Measurements from ENCODE around the gene LRMDA.

Gene LRMDA

DNA sequence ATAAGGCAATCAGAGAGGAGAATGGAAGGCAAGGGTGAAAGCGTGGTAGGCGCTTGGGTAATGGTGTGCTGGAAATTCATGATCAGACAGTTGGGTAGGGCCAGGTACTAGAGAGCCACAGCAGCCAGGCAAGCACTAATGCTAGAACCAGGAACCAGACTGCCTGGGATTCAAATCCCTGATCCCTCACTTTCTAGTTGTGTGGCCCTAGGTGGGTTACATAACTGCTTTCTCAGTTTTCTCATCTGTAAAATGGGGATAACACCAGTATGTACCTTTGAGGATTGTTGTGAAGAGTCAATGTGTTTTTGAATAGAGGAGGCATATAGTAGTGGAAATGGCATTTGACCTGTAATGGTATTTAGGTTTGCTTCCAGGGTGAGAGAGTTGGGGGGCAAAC, 225.9 kb downstream of the LRMDA start:
- DNase-seq (ENCODE audit: low read depth in 1 of 2, low spot score in 1 of 2): no peak

DNA sequence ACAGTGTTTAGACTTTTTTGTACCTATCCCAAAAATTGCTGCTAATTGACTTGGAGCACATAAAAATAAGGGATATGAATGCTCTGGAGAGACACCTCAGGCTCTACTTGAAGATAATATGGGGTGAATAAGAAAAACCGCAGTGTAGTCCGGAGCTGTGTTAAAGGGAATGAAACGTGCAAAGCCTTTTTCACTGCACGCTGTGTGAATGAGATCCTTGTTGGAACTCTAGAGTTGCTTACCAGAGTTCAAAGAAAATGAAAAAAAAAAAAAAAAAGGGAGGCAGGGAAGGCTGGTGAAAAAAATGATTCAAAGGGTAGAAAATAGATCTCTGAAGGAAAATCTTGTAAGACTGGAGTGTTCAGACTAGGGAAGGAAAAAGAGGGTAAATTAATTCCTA, 226.6 kb downstream of the LRMDA start:
- DNase-seq (ENCODE audit: low read depth in 1 of 2, low spot score in 1 of 2): no peak

DNA sequence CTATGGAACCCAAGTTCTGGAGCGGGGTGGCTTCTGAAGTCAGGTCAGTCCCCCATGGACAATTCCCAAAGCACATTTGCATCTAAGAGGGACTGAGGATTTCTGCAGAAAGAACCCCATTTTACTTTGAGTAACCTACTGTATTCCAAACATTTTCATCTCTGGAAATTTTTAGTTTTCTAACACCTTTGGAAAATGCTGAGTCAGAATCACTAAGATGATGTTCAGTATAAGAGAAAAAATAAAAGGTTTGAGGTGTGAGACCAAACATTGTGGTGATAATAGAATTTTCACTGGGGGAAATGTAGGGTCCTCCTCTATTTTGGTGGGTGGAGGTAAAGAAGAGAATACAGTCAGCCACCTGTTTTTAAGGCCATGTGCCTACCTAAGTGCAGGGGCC, 227.1 kb downstream of the LRMDA start:
- DNase-seq (ENCODE audit: low read depth in 1 of 2, low spot score in 1 of 2): no peak

DNA sequence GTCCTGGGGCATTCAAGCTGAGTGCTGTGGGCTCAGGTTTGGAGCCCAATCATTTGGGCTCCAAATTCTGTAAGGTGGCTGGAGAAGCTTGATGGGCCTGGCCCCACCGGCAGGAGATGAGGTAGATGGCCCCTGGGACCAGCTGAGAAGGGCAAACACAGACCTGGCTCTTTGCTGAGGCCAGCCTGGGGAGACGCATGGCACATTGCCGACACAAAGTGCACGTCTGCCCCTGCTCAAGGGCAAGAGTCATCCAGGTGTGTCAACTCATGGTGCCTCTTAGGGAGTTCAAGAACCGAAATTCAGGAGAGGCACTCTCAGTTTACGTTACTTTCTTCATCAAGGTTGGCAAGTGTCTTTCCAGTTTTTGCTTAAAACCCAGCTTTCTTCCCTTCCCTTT, 227.5 kb downstream of the LRMDA start:
- no peak for DNase-seq (ENCODE audit: low read depth in 1 of 2, low spot score in 1 of 2)

DNA sequence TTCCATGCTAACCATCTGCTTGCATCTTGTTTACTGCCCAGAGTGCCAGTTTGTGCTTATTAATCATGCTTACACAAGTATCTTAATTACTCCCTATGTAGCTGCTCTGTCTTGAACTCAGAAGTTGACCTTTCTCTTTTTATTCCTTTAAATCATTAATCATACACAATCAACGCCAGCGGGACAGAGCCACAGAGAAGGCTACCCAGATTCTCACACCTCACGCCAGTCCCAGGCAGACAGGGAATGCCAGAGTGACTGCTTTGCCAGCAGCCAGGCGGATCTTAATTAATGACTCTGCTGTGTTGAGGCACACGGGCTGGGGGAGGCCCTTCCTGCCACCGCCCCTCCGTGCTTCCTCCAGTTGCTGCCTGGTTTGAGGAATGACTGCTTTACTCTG, 229.4 kb downstream of the LRMDA start:
- DNase-seq (ENCODE audit: low read depth in 1 of 2, low spot score in 1 of 2): no peak

DNA sequence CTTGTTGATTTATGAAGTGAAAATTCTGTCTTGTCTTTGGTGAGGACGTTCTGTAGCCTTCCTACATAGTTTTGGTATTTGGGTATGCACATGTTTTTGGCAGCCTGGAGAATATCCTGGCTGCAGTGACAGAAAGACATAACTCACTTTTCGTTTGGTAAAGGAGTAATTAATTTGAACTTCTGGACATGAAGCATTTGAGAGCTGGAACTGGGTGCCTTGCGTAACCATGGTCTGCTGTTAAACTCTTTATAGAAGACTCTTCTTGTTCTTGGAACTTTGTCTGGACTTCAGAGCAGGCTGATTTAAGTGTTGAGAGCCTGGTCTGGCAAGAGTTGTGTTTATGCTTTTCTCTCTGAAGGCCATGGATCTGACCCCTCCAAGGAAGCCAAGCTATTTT, 231.3 kb downstream of the LRMDA start:
- no peak for DNase-seq (ENCODE audit: low read depth in 1 of 2, low spot score in 1 of 2)

DNA sequence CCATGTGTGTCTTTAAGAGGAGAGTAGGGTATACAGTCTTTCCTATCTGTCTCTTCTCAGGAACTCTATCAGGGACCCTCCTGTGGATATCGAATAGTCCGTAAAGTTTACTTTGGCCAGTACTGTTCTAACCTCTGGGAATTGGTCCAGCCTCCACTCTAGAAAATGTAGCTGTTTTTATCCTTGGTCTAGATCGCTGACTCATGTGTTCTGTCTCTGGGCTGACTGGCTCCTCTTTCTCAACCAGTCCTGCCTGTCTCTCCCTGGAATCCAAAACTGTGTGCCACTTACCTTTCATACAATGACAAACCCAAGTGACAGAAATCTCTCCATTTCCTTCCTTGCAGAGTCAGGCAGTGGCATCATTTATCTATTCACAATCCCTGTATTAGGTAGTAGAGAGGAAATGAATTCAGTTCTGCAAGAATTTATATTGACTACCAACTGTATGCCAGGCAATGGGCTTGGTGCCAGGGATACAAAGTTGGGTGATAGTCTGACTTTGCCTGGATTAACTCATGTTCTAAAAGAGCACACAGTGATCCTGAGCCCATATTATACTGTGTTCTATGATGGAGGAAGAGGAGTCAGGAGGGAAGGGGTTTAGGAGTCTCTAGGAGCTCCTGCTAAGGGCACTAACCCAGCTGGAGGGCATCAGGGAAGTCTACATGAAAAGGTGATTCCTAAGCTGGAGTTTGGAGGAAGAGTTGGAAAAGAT, 232.7 kb downstream of the LRMDA start:
- no peak for DNase-seq (ENCODE audit: low read depth in 1 of 2, low spot score in 1 of 2)

DNA sequence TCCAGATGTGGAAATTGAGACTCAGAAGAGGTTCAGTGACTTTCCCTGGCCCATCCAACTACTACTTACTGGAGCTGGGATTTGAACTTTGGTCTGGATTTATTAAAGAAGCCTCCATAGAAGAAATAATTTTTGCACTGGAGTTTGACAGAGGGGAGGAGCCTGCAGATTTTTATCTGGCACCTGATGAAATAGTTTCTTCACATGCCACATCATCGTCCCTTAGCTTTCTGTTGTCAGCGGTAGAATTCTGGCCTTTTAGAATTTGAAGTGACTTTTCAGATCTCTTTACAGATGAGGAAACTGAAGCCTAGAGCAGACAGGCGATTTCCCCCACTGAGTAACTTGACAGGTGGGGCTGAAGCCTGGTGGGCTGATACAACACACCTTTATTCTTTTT, 233.5 kb downstream of the LRMDA start:
- DNase-seq (ENCODE audit: low read depth in 1 of 2, low spot score in 1 of 2): no peak

DNA sequence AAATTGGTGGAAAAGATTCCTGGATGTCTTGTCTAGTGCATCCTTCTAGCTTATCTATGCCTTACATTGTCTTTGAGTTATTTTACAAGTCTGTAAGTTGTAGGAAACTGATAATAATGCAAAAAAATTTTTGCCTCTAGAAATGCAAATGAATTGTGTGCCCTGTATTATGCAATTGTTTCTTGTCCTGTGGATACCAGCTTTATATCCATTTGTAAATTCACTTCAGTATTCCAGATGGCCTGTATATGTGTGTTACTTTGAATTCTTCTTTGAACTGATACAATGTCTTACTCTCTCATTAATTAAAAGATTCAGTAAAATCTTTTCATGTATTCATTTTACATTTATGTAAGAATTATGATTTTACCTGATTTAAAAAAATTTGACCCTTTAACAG, 234.3 kb downstream of the LRMDA start:
- DNase-seq (ENCODE audit: low read depth in 1 of 2, low spot score in 1 of 2): no peak

DNA sequence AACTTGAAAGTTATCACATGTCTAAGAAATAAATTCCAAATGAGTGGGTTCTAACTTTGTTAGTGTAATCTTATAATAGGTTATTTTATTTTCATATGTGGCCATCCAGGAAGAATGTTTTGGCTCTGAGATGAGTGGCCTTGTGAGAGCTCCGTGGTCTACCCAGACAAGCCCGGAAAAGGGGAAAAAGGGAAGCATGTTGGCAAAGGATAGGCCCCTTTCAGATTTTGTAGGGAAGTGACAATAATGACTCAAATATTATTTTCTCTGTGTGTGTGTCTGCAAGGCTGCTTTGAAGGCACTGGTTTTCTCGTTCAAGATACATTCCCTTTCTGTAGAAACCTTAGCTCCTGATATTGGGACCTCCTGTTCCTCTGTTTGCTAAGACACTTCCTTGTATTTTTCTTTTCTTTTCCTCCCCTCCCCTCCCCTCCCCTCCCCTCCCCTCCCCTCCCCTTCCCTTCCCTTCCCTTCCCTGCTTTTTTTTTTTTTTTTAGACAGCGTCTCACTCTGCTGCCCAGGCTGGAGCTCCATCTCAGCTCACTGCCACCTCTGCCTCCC, 240.8 kb downstream of the LRMDA start:
- no peak for DNase-seq (ENCODE audit: low read depth in 1 of 2, low spot score in 1 of 2)

DNA sequence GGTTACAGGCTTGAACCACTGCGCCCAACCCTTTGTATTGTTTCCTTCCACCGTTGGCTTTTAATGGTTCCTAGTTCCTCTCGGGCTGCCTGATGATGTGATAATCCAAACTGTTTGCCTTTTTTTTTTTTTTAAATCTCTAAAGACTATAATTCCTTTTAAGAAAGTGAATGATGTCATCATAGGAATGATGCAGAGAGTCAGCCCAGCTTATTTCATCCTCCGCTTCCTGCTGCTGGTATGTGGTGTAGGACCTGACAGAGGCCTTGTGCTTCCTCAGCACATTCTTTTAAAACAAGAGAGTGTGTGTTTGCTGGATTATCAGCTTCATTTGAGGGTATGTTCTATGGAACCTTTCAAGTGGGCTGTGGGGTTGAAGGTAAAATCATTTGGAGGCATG, 241.4 kb downstream of the LRMDA start:
- DNase-seq (ENCODE audit: low read depth in 1 of 2, low spot score in 1 of 2): no peak

DNA sequence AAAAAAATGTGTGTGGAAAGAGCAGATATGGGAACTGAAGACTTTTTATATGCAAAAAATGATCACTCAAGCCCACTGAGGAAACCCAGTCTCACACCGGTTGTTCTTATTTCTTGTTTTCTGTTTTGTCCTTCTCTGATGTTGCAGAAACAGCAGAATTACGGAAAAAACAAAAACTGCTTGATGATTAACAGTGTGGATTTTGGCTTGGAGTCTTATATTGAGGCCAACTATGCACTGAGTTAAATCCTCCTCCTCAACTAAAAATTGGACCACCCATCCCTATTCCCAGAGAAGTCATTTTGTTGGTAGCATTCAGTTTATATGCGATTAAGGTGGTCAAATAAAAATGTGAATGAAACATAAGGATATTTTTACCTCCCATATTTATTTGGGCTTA, 246.1 kb downstream of the LRMDA start:
- no peak for DNase-seq (ENCODE audit: low read depth in 1 of 2, low spot score in 1 of 2)

DNA sequence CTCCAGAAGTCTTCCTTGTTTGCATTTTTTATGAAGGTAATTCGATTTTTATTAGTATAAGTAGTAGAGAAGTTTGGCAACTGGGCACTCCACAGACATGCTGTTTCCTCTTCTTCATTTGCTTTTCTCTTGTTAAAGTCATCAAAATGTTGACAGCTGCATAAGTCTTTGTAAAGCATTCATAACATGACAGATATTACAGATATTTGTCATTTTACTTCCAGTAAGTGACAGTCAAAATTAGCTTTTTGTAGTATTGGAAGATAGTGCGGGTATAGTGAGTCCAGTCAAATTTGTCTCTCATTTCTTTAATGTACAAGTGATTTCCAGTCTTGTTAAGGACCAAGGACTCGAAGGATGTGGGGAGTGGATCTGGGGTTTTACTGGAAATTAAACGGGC, 247.1 kb downstream of the LRMDA start:
- no peak for DNase-seq (ENCODE audit: low read depth in 1 of 2, low spot score in 1 of 2)

DNA sequence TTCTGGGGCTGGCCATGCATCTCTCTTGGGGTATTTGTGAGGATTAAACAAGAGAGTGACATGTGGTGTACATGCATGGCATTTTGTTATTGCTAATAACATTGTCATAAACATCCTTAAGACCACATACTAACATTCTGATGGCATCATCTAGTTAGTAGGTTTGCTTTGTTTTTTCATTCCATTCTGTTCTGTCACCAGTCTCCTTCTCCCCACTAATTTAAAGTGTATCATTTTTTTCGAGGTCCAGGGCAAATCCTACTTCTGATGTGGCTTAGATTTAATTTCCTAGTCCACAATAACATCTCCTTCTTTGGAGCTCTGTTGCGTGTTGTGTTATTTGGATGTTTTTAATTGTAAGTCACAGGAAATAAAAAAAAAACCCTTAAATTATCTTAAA, 248.1 kb downstream of the LRMDA start:
- no peak for DNase-seq (ENCODE audit: low read depth in 1 of 2, low spot score in 1 of 2)

DNA sequence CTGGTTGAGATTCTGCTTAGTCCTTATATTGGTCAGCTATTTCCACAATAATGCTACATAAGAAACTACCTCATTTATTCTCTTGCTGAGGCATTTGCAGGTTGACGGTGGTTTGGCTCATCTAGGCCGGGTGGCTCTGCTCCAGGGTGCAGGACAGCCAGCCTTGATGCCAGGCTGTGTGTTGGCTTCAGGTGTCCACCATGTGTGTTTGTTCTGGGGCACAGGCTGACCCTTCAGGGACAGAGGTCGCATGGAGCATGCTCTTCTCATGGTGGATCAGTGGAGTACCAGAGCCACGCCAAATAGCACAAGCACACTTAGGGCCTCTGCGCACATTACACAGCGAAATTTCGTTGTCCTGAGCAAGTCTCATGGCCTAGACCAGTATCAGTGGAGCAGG, 249.9 kb downstream of the LRMDA start:
- DNase-seq (ENCODE audit: low read depth in 1 of 2, low spot score in 1 of 2): no peak

DNA sequence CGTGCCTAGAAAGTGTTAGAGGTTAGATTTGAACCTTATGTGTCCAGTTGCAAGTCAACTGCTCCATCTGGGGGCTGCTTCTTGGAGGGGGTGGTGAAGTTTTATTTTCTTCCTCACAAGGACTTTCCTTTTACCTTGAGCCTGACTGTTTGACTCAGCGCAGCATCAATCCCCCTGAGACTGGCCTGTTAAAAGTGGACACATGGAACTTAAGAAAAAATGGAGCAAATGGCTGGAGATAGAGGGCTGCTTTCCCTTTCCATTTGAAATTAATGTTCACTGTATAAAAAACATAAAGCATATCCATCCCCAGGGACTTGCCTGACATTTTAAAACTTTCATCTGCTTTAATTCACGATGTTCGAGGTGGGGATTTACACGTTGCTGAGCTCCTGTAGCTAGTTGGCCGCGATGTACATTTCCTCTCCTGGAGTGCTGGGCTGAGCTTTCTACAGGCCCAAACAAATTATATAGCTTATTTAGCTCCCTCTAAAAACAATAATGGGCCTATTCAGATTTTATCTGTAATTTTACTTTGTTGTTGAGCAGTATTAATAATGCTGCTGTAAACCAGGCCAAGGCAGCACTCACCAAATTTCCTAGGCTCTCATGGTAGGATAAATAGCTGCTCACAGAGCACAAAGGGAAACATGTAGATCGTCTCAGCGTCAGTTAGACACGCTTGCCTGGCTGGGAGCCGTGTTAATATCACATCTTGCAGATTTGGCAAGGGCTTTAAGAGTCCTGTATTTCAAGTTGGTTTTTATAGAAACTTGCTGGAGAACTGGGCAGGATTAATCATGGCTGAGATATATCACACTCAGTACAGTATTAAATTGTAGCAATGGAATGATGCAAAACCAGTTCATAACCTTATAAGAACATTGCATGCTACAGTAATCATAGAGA, 251.5 kb downstream of the LRMDA start:
- no peak for DNase-seq (ENCODE audit: low read depth in 1 of 2, low spot score in 1 of 2)

DNA sequence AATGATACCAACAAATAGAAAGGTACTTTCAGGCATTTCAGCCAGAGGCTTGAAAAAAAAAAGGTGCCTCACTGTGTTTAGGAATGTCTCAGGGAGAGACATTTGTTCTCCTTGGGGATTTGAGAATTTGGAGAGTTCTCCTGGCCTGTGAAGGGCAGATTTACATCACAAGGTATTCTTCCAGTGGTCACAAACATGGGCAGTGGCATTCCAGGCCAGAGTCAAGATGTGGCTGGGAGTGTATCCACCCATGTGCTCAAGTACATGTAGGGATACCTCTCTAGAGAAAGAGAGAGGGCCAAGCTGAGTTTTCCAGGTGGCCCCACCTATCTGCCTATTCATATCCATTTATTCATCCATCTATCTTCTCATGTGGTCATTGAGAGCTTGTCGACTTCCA, 253.8 kb downstream of the LRMDA start:
- no peak for DNase-seq (ENCODE audit: low read depth in 1 of 2, low spot score in 1 of 2)

DNA sequence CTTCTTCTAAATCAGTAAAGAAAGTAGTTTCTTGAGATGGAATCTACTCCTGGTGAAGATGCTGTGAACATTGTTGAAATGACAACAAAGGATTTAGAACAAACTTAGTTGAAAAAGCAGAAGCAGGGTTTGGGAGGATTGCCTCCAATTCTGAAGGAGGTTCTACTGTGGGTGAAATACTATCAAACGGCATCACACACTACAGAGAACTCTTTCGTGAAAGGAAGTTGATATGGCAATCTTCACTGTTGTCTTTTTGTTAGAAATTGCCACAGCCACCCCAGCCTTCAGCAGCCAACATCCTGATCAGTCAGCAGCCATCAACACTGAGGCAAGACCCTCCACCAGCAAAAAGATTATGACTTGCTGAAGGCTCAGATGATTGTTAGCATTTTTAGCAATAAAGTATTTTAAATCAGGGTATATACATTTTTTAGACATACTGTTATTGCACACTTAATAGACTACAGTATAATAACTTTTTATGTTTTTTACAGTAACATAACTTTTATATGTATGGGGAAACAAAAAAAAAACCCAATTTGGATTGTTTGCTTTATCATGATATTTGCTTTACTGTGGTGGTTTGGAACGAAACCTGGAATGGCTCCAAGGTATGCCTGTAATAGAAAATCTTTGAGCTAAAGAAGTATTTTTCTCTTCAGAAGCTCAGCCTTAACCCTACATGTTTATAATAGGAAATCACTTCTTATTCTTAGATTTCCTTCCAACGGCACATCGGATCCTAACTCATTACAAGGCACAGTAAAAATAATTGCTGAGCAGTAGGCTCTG, 257.3 kb downstream of the LRMDA start:
- no peak for DNase-seq (ENCODE audit: low read depth in 1 of 2, low spot score in 1 of 2)

DNA sequence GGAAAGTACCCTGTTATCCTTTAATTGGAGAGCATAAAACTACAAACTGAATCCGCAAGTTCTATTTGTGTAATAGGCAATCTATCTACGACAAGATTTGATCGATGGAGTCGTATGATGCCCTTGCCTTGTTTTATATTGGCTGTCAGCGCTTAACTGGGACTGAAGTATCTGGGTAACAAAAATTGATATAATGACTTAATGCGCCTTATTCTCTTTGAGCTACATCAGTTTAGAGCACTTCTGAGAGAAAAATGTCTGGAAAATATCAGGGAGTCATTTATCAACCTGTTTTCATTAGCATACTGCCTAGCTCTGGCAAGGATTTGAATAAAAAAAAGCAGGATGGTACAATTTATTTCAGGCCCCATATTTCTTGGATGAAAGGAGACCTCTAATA, 262.1 kb downstream of the LRMDA start:
- no peak for DNase-seq (ENCODE audit: low read depth in 1 of 2, low spot score in 1 of 2)

DNA sequence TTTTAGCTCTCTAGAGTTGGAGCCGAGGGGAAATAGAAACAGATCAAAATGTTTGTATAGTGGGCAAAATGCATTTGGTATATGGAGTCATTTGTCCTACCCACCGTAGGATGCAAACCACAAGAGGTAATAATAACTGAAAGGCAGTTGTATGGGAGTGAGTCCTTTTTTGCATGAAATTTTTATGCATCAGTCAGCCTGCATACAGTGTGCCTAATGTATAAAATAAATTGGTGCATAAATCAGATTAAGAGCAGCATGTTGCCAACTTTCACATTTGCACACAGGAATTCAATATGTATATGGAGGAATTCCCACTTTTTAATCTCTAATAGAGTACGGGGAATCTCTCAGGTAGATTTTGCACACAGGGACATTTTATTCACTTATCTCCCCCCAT, 262.8 kb downstream of the LRMDA start:
- DNase-seq (ENCODE audit: low read depth in 1 of 2, low spot score in 1 of 2): no peak

DNA sequence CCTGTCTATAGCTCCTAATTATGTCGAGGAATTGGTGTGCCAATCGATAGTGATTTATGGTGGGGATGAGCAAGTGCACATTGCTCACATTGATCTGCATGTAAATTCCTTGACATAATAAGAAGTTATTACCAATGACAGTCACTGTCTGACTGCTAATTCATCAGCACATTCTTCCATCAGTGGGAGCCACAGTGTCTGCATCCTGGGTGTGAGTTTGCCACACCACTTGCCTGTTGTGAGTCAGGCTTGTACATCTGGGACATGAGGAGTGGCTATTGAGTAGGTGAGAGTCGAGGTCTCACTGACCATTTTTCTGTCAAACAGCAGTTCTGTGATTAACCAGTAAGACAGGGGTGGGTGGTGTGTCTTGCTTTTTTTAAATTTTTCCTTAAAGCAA, 263.4 kb downstream of the LRMDA start:
- no peak for DNase-seq (ENCODE audit: low read depth in 1 of 2, low spot score in 1 of 2)

DNA sequence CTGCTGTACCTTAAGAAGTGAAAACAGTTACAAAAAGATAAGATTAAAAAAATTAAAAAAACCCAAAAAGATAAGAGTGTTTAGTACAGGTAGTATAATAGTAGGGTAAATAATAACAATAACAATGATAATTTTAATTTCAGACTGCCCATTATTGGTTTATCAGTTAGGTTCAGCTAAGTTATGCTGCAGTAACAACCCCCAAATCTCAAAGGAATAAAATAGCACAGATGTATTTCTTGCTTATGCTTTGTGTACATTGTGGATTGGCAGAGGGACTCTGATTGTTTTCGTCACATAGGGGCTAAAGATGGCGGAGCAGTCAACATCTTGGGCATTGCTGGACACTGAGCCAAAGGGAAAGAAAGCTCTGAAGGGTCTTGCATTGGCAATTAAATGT, 264.6 kb downstream of the LRMDA start:
- DNase-seq (ENCODE audit: low read depth in 1 of 2, low spot score in 1 of 2): no peak

Measured in stimulated activated CD4-positive, alpha-beta T cell treated with anti-CD3 and anti-CD28 coated beads, Interleukin-15, amount 100 ng/mL, for 1 hour (primary cell).